Measurements from ENCODE around the gene FEZF1.

DNA sequence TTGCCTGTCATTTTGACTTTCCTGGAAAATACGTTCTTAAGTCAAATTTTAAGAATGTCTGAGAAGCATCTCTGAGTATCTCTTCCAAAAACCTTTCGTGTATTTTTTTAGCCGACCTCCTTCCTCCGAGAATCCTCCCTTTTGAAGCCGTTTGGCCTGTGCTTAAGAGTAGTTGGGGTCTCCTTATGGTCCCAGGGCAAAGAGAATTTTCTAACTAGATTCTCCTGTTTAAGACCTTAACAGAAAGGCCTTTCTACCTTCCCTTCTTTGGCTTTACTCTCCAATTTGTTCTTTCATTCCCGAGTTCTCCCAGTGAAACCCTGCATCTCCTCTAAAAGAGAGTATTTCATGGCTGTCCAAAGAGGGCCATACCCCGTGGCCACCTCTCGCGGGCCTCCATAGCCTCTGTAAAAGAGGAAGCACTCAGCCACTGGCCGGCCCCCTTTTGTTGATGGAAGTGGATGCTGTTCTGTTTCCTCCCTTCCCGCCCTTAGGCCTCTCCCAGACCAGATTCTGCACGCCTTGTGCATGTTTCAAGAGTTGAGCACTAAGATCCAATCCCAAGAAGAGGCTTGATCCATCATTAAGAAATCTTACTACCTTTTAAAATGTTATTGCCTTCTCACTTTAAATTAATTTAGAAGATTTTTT, 6.6 kb upstream of the FEZF1 start:
- no peak for TF ChIP-seq CTCF (IDR thresholded peaks at IDR 0.05; ENCODE audit: low read depth, low read length, poor library complexity, severe bottlenecking)
- no peak for TF ChIP-seq EZH2phosphoT487 (IDR thresholded peaks at IDR 0.05; ENCODE audit: borderline replicate concordance, low read length)
